Liver (tissue), 9 donors: ENCODE measurements around the gene FBN1. TPM values are rescaled to one million over a fixed set of nuclear protein-coding genes. Genes with fewer than 3 reads are reported as not detected.

Experiments used
- DNase-seq: peaks from one replicate; pipeline ENCODE4 v3.0.0-alpha.2; 2017; ENCODE audit warnings: low spot score
- H3K27ac ChIP-seq, 2 donors: one replicate each; pipeline ENCODE4 v1.7.0; 2013; ENCODE audit warnings: inconsistent platforms in 2 of 2, low read length in 2 of 2, control low read depth in 1 of 2, low read depth in 1 of 2, mild to moderate bottlenecking in 1 of 2
- H3K27me3 ChIP-seq, 4 donors: one replicate each; pipeline versions ENCODE4 v1.6.1 to v1.7.0; 2013; ENCODE audit warnings: low read length in 3 of 4, inconsistent platforms in 1 of 4, mild to moderate bottlenecking in 1 of 4, moderate library complexity in 1 of 4; ENCODE audit not compliant: control insufficient read depth in 4 of 4, insufficient read depth in 4 of 4
- H3K36me3 ChIP-seq, 4 donors: one replicate each; pipeline versions ENCODE4 v1.6.1 to v1.7.0; 2013; ENCODE audit warnings: low read length in 3 of 4, mild to moderate bottlenecking in 3 of 4, low read depth in 1 of 4, moderate library complexity in 1 of 4; ENCODE audit not compliant: control insufficient read depth in 4 of 4, insufficient read depth in 3 of 4
- H3K4me1 ChIP-seq, 4 donors: one replicate each; pipeline versions ENCODE4 v1.6.1 to v1.7.0; 2013; ENCODE audit warnings: low read length in 3 of 4, mild to moderate bottlenecking in 3 of 4, moderate library complexity in 1 of 4; ENCODE audit not compliant: control insufficient read depth in 4 of 4, insufficient read depth in 4 of 4
- H3K4me3 ChIP-seq, 3 donors: one replicate each; pipeline versions ENCODE4 v1.6.1 to v1.7.0; 2013; ENCODE audit warnings: low read length in 3 of 3, control low read depth in 1 of 3, low read depth in 1 of 3, mild to moderate bottlenecking in 1 of 3
- H3K9ac ChIP-seq, 2 donors: one replicate each; pipeline ENCODE4 v1.7.0; 2013; ENCODE audit warnings: low read length in 2 of 2, mild to moderate bottlenecking in 2 of 2, moderate library complexity in 2 of 2, control low read depth in 1 of 2, low read depth in 1 of 2
- H3K9me3 ChIP-seq, 4 donors: one replicate each; pipeline versions ENCODE4 v1.6.1 to v1.7.0; 2013; ENCODE audit warnings: low read length in 3 of 4; ENCODE audit not compliant: control insufficient read depth in 4 of 4
- EGR1 ChIP-seq, 2 donors: IDR thresholded peaks; 2 replicates each; pipeline ENCODE4 v1.6.1; 2016 to 2018; ENCODE audit warnings: antibody characterized with exemption in 2 of 2, low read depth in 2 of 2
- FOXA2 ChIP-seq: IDR thresholded peaks from 2 replicates; pipeline ENCODE4 v1.6.1; 2016; ENCODE audit warnings: antibody characterized with exemption
- GABPA ChIP-seq, 2 donors: IDR thresholded peaks in 1 of 2; conservative IDR thresholded peaks in 1 of 2; 2 replicates each; pipeline ENCODE4 v1.6.1; 2016; ENCODE audit warnings: antibody characterized with exemption in 2 of 2, mild to moderate bottlenecking in 1 of 2, moderate library complexity in 1 of 2
- HNF4A ChIP-seq, 2 donors: conservative IDR thresholded peaks; 2 replicates each; pipeline ENCODE4 v1.6.1; 2016; ENCODE audit warnings: antibody characterized with exemption in 2 of 2, mild to moderate bottlenecking in 2 of 2
- HNF4G ChIP-seq: IDR thresholded peaks from 2 replicates; pipeline ENCODE4 v1.6.1; 2016; ENCODE audit warnings: antibody characterized with exemption
- NR2F2 ChIP-seq: IDR thresholded peaks from 2 replicates; pipeline ENCODE4 v1.6.1; 2016; ENCODE audit warnings: antibody characterized with exemption
- RAD21 ChIP-seq, 2 donors: IDR thresholded peaks; 2 replicates each; pipeline ENCODE4 v1.6.1; 2016; ENCODE audit warnings: antibody characterized with exemption in 2 of 2, mild to moderate bottlenecking in 2 of 2
- SP1 ChIP-seq: IDR thresholded peaks from 2 replicates; pipeline ENCODE4 v1.6.1; 2018; ENCODE audit warnings: antibody characterized with exemption, mild to moderate bottlenecking
- YY1 ChIP-seq: IDR thresholded peaks from 2 replicates; pipeline ENCODE4 v1.6.1; 2016; ENCODE audit warnings: antibody characterized with exemption, mild to moderate bottlenecking
- ZBTB33 ChIP-seq: IDR thresholded peaks from 2 replicates; pipeline ENCODE4 v1.6.1; 2016; ENCODE audit warnings: antibody characterized with exemption
- WGBS: extraction: QIAGEN DNeasy Blood & Tissue Kit; methylation state at CpG from one replicate; pipeline ENCODE4 v1.1.7; 2013; 5-methylcytosine and 5-hydroxymethylcytosine counted together
- polyA plus RNA-seq, 2 donors: library from polyadenylated mRNA; stranded (reverse) in 1 of 2; unstranded in 1 of 2; fragments of 200-250 nt in 1 of 2; fragments of >200 nt in 1 of 2; fragmentation: Nextera tagmentation in 1 of 2; extraction: Ambion mirVana in 1 of 2; gene quantifications; one replicate each; pipeline versions ENCODE4 v1.2.1 to v1.2.3, GENCODE V29; 2013 to 2015
- total RNA-seq, 2 donors: library from RNA; depleted of rRNA; stranded (reverse); fragments of >200 nt; gene quantifications; one replicate each; pipeline ENCODE4 v1.2.3, GENCODE V29; 2014
- TF ChIP-seq, protein P1 (sequence below): IDR thresholded peaks from 2 replicates; pipeline ENCODE4 v1.6.1; 2016; ENCODE audit warnings: antibody characterized with exemption, mild to moderate bottlenecking
- TF ChIP-seq, protein P2 (sequence below): IDR thresholded peaks from 2 replicates; pipeline ENCODE4 v1.6.1; 2016; ENCODE audit warnings: antibody characterized with exemption
- TF ChIP-seq, protein P3 (sequence below): IDR thresholded peaks from 2 replicates; pipeline ENCODE4 v1.6.1; 2016; ENCODE audit warnings: antibody characterized with exemption
- TF ChIP-seq, protein P4 (sequence below): fragments of 150-350 bp; IDR thresholded peaks from 2 replicates; pipeline ENCODE4 v1.5.1; 2017; ENCODE audit warnings: improper control_type of control experiment, low read depth, low read length; ENCODE audit not compliant: missing input control
- donor health status: healthy.
- donor health status: healthy.
- donor health status: healthy.
- donor health status: healthy.
- donor health status: healthy.

The FBN1 gene
- total and polyA plus RNA-seq, 4 donors: 1.3 to 20.1 (median 12.4) TPM

DNA sequence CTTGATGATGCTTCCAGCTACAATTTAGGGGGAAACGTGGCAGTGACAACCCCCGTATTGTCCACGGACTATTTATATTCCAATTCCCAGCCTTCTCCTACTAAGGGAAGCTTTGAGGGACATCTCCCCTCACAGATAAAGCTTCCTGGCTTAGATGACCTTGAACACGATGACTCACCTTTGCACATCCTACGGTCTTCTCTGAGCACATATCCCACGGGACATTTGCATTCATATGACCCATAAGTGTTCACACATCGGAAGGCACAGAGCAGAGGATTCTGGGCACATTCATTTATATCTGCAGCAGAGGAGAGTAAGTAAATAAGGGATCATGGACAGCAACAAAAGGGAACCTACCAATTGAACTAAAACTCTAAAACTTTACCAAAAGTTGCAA is 212.8 kb downstream of the FBN1 start (continued):
- TF ChIP-seq, protein P1, sequence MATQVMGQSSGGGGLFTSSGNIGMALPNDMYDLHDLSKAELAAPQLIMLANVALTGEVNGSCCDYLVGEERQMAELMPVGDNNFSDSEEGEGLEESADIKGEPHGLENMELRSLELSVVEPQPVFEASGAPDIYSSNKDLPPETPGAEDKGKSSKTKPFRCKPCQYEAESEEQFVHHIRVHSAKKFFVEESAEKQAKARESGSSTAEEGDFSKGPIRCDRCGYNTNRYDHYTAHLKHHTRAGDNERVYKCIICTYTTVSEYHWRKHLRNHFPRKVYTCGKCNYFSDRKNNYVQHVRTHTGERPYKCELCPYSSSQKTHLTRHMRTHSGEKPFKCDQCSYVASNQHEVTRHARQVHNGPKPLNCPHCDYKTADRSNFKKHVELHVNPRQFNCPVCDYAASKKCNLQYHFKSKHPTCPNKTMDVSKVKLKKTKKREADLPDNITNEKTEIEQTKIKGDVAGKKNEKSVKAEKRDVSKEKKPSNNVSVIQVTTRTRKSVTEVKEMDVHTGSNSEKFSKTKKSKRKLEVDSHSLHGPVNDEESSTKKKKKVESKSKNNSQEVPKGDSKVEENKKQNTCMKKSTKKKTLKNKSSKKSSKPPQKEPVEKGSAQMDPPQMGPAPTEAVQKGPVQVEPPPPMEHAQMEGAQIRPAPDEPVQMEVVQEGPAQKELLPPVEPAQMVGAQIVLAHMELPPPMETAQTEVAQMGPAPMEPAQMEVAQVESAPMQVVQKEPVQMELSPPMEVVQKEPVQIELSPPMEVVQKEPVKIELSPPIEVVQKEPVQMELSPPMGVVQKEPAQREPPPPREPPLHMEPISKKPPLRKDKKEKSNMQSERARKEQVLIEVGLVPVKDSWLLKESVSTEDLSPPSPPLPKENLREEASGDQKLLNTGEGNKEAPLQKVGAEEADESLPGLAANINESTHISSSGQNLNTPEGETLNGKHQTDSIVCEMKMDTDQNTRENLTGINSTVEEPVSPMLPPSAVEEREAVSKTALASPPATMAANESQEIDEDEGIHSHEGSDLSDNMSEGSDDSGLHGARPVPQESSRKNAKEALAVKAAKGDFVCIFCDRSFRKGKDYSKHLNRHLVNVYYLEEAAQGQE: no peak
- TF ChIP-seq FOXA2: no peak

DNA sequence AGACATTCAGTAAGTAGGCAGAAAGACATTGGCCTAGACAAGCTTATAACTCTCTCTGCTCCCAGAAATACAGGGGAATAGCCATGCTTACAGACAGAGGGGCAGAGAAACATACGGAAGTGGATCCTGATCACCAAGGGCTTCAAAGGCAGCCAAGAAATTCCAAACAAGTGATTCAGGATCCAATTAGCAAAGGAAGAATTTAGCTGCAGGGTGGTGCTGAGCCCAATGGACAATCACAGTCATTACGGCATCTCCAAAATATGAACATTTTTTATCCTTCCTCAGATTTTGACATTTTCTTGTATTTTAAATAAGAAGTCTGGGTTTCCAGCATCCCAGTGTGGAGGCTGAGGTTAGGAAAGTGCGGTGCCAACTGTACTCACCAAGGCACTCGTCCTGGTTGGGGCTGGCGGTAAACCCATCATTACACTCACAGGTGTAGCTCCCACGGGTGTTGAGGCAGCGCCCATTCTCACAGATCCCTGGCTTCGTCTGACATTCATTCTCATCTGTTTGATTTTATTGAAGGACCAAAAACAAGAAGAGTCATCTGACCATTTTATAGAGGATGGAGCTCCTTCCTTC is 217.5 kb downstream of the FBN1 start:
- no peak for DNase-seq
- Histone ChIP-seq H3K4me1 (no peaks in the 10 kb centered on the region), H3K4me3 (no peak overlapping the region), H3K27me3 (no peaks in the 10 kb centered on the region), H3K27ac (no peak overlapping the region), H3K9me3 (peaks cover 0 to 2% (median 0%) of the 10 kb centered on the region in 4 donors), H3K36me3 (peaks cover 0 to 2% (median 0%) of the 10 kb centered on the region in 4 donors), H3K9ac (no peak overlapping the region)
- no peak for TF ChIP-seq SP1
- TF ChIP-seq, protein P1: no peak
- TF ChIP-seq, protein P2, sequence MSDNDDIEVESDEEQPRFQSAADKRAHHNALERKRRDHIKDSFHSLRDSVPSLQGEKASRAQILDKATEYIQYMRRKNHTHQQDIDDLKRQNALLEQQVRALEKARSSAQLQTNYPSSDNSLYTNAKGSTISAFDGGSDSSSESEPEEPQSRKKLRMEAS: no peak
- TF ChIP-seq FOXA2: no peak
- no peak for TF ChIP-seq HNF4A (conservative IDR thresholded peaks at IDR 0.05)
- TF ChIP-seq ZBTB33: no peak
- TF ChIP-seq, protein P3, sequence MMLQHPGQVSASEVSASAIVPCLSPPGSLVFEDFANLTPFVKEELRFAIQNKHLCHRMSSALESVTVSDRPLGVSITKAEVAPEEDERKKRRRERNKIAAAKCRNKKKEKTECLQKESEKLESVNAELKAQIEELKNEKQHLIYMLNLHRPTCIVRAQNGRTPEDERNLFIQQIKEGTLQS: no peak
- TF ChIP-seq HNF4G: no peak
- no peak for TF ChIP-seq GABPA (IDR thresholded peaks at IDR 0.05 in 1 of 2, conservative IDR thresholded peaks at IDR 0.05 in 1 of 2)
- TF ChIP-seq EGR1 (IDR thresholded peaks at IDR 0.05; ENCODE audit: low read depth in 2 of 2): no peak
- no peak for TF ChIP-seq RAD21 (IDR thresholded peaks at IDR 0.05)
- TF ChIP-seq, protein P4, sequence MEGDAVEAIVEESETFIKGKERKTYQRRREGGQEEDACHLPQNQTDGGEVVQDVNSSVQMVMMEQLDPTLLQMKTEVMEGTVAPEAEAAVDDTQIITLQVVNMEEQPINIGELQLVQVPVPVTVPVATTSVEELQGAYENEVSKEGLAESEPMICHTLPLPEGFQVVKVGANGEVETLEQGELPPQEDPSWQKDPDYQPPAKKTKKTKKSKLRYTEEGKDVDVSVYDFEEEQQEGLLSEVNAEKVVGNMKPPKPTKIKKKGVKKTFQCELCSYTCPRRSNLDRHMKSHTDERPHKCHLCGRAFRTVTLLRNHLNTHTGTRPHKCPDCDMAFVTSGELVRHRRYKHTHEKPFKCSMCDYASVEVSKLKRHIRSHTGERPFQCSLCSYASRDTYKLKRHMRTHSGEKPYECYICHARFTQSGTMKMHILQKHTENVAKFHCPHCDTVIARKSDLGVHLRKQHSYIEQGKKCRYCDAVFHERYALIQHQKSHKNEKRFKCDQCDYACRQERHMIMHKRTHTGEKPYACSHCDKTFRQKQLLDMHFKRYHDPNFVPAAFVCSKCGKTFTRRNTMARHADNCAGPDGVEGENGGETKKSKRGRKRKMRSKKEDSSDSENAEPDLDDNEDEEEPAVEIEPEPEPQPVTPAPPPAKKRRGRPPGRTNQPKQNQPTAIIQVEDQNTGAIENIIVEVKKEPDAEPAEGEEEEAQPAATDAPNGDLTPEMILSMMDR: no peak
- no peak for TF ChIP-seq YY1
- TF ChIP-seq NR2F2: no peak
- 77% methylated on average over 8 of the region's 8 CpGs for WGBS
